H1 (cell line): Measurements from ENCODE around the gene NDUFS5. TPM values are rescaled to one million over a fixed set of nuclear protein-coding genes. Genes with fewer than 3 reads are reported as not detected.

Experiments
- CTCF ChIA-PET: fragments of 300-600 bp; sonication (Branson Sonifier 250); formaldehyde crosslinking; loops from one replicate; lab custom pipeline; 2021; ENCODE audit not compliant: partially characterized antibody; lab: Charles Lee
- POLR2A ChIA-PET: fragments of 300-600 bp; sonication (Branson Sonifier 250); formaldehyde crosslinking; loops from one replicate; lab custom pipeline; 2021; ENCODE audit warnings: inconsistent platforms; ENCODE audit not compliant: partially characterized antibody; lab: Charles Lee
- DNase-seq, 2 experiments: peaks; one replicate each; pipeline versions ENCODE4 v3.0.0 to v3.0.0-alpha.2; 2010 to 2022; ENCODE audit warnings: low spot score in 2 of 2, low read depth in 1 of 2, mixed read lengths in 1 of 2
- FAIRE-seq: peaks from 2 replicates; lab custom pipeline; 2011; peaks lifted over from hg19 to GRCh38; lab: Jason Lieb, UNC
- H2AFZ ChIP-seq: 2 replicates; pipeline ENCODE4 v1.8.1; 2012; ENCODE audit warnings: low read length, inconsistent platforms
- H2AK5ac ChIP-seq: 2 replicates; pipeline ENCODE4 v1.6.1; 2013; ENCODE audit warnings: low read depth, low read length
- H2BK120ac ChIP-seq: replicated peaks from 2 replicates; pipeline ENCODE3; 2013; ENCODE audit warnings: low read depth, low read length, inconsistent platforms
- H2BK12ac ChIP-seq: 2 replicates; pipeline ENCODE4 v1.6.1; 2013; ENCODE audit warnings: low read depth, low read length
- H2BK15ac ChIP-seq: 2 replicates; pipeline ENCODE4 v1.6.1; 2013; ENCODE audit warnings: low read length
- H2BK20ac ChIP-seq: 2 replicates; pipeline ENCODE4 v1.6.1; 2013; ENCODE audit warnings: low read length
- H2BK5ac ChIP-seq: 2 replicates; pipeline ENCODE4 v1.6.1; 2013; ENCODE audit warnings: low read depth, low read length
- H3K14ac ChIP-seq: 2 replicates; pipeline ENCODE4 v1.6.1; 2013; ENCODE audit warnings: inconsistent platforms; ENCODE audit not compliant: insufficient read length
- H3K18ac ChIP-seq: 2 replicates; pipeline ENCODE4 v1.6.1; 2013; ENCODE audit warnings: low read length; ENCODE audit errors: extremely low read depth
- H3K23ac ChIP-seq: 2 replicates; pipeline ENCODE4 v1.6.1; 2013; ENCODE audit warnings: inconsistent platforms; ENCODE audit not compliant: insufficient read length
- H3K23me2 ChIP-seq: 2 replicates; pipeline ENCODE4 v1.6.1; 2013; ENCODE audit warnings: low read depth, low read length
- H3K27ac ChIP-seq: 2 replicates; pipeline ENCODE4 v1.6.1; 2011; ENCODE audit warnings: low read depth, low read length, inconsistent platforms
- H3K27me3 ChIP-seq, 4 experiments: replicated peaks in 1 of 4; 1 replicate in 1 of 4; 2 replicates in 3 of 4; pipeline versions ENCODE4 v1.6.1 to v1.8.1; 2011 to 2013; ENCODE audit warnings: low read length in 3 of 4, mild to moderate bottlenecking in 3 of 4, inconsistent platforms in 2 of 4, mixed read lengths in 2 of 4, moderate library complexity in 1 of 4; ENCODE audit not compliant: control insufficient read depth in 3 of 4, insufficient read depth in 3 of 4; ENCODE audit errors: extremely low read depth in 1 of 4
- H3K36me3 ChIP-seq, 4 experiments: 2 replicates each; pipeline versions ENCODE4 v1.6.1 to v1.8.1; 2011 to 2013; ENCODE audit warnings: mild to moderate bottlenecking in 4 of 4, low read length in 3 of 4, moderate library complexity in 2 of 4, control low read depth in 1 of 4, inconsistent platforms in 1 of 4; ENCODE audit not compliant: insufficient read depth in 4 of 4, control insufficient read depth in 2 of 4
- H3K4ac ChIP-seq: replicated peaks from 2 replicates; pipeline ENCODE3; 2013; ENCODE audit warnings: low read length, low read depth, mixed read lengths, inconsistent platforms; ENCODE audit not compliant: insufficient read length
- H3K4me1 ChIP-seq, 4 experiments: replicated peaks in 1 of 4; 1 replicate in 1 of 4; 2 replicates in 3 of 4; pipeline versions ENCODE4 v1.6.1 to v1.8.1; 2011 to 2013; ENCODE audit warnings: low read length in 3 of 4, inconsistent platforms in 2 of 4, mixed read lengths in 1 of 4; ENCODE audit not compliant: insufficient read depth in 4 of 4, control insufficient read depth in 3 of 4
- H3K4me2 ChIP-seq, 2 experiments: 2 replicates each; pipeline versions ENCODE4 v1.6.1 to v1.8.1; 2011 to 2013; ENCODE audit warnings: low read depth in 2 of 2, low read length in 2 of 2, control low read depth in 1 of 2, inconsistent platforms in 1 of 2, mild to moderate bottlenecking in 1 of 2; ENCODE audit not compliant: insufficient read depth in 1 of 2
- H3K4me3 ChIP-seq, 4 experiments: fragments of 200-600, 300-600 bp in 1 of 4; sonication (generic), shearing (Covaris generic), sonication (Bioruptor Twin) in 1 of 4; 2 replicates each; pipeline versions ENCODE4 v1.5.1 to v1.8.1; 2011 to 2016; ENCODE audit warnings: low read length in 4 of 4, low read depth in 3 of 4, control low read depth in 2 of 4, inconsistent platforms in 2 of 4, mild to moderate bottlenecking in 2 of 4, mixed read lengths in 1 of 4, moderate library complexity in 1 of 4; ENCODE audit not compliant: insufficient read depth in 2 of 4; ENCODE audit errors: extremely low read depth in 1 of 4
- H3K56ac ChIP-seq: replicated peaks from 2 replicates; pipeline ENCODE3; 2013; ENCODE audit warnings: low read depth, mild to moderate bottlenecking, mixed read lengths, low read length, inconsistent platforms; ENCODE audit not compliant: insufficient read length
- H3K79me1 ChIP-seq: 2 replicates; pipeline ENCODE4 v1.6.1; 2013; ENCODE audit warnings: low read depth, low read length, control low read depth
- H3K79me2 ChIP-seq, 2 experiments: 2 replicates each; pipeline versions ENCODE4 v1.6.1 to v1.8.1; 2012 to 2013; ENCODE audit warnings: low read length in 2 of 2, mild to moderate bottlenecking in 2 of 2, inconsistent platforms in 1 of 2; ENCODE audit not compliant: insufficient read depth in 2 of 2, control insufficient read depth in 1 of 2
- H3K9ac ChIP-seq, 4 experiments: replicated peaks in 1 of 4; 1 replicate in 1 of 4; 2 replicates in 3 of 4; pipeline versions ENCODE4 v1.6.1 to v1.8.1; 2011 to 2013; ENCODE audit warnings: low read depth in 3 of 4, low read length in 3 of 4, control low read depth in 2 of 4, mild to moderate bottlenecking in 2 of 4, moderate library complexity in 2 of 4, inconsistent platforms in 1 of 4; ENCODE audit errors: extremely low read depth in 1 of 4
- H3K9me3 ChIP-seq, 2 experiments: 2 replicates each; pipeline versions ENCODE4 v1.6.1 to v1.8.1; 2012 to 2013; ENCODE audit warnings: mild to moderate bottlenecking in 2 of 2, moderate library complexity in 2 of 2, control low read depth in 1 of 2, inconsistent platforms in 1 of 2, low read depth in 1 of 2, low read length in 1 of 2, mixed read lengths in 1 of 2; ENCODE audit not compliant: insufficient read depth in 2 of 2
- H4K20me1 ChIP-seq, 2 experiments: replicated peaks in 1 of 2; 2 replicates each; pipeline versions ENCODE3 to v1.8.1; 2011 to 2013; ENCODE audit warnings: inconsistent platforms in 2 of 2, low read length in 2 of 2, mild to moderate bottlenecking in 1 of 2; ENCODE audit not compliant: insufficient read depth in 2 of 2, control insufficient read depth in 1 of 2
- H4K5ac ChIP-seq: 2 replicates; pipeline ENCODE4 v1.6.1; 2013; ENCODE audit warnings: low read length, low read depth, mixed read lengths, inconsistent platforms; ENCODE audit not compliant: insufficient read length
- H4K8ac ChIP-seq: 2 replicates; pipeline ENCODE4 v1.8.0; 2013; ENCODE audit warnings: mild to moderate bottlenecking, moderate library complexity, low read length, inconsistent platforms; ENCODE audit not compliant: insufficient read depth; ENCODE audit errors: extremely low read depth
- H4K91ac ChIP-seq: replicated peaks from 2 replicates; pipeline ENCODE3; 2013; ENCODE audit warnings: low read length, mixed read lengths, inconsistent platforms; ENCODE audit not compliant: insufficient read length
- BCL11A ChIP-seq, 2 experiments: IDR thresholded peaks; one replicate each; pipeline ENCODE4 v1.6.1; 2011; ENCODE audit warnings: low read depth in 2 of 2, low read length in 2 of 2, mild to moderate bottlenecking in 2 of 2
- HDAC2 ChIP-seq, 2 experiments: fragments of 300-600 bp in 1 of 2; sonication (generic) in 1 of 2; IDR thresholded peaks; 2 replicates each; pipeline ENCODE4 v1.6.1; 2011 to 2012; ENCODE audit warnings: low read depth in 2 of 2, low read length in 2 of 2, mild to moderate bottlenecking in 2 of 2, moderate library complexity in 2 of 2, borderline replicate concordance in 1 of 2, inconsistent platforms in 1 of 2
- KDM4A ChIP-seq: IDR thresholded peaks from one replicate; pipeline ENCODE4 v1.7.1; 2012; ENCODE audit warnings: low read depth, mild to moderate bottlenecking, moderate library complexity, low read length, inconsistent platforms; ENCODE audit not compliant: severe bottlenecking
- SAP30 ChIP-seq: fragments of 300-600 bp; sonication (generic); IDR thresholded peaks from 2 replicates; pipeline ENCODE4 v1.7.1; 2012; ENCODE audit warnings: low read length, moderate library complexity, mild to moderate bottlenecking, inconsistent platforms; ENCODE audit not compliant: insufficient read depth, insufficient replicate concordance
- ZNF274 ChIP-seq: IDR thresholded peaks from 2 replicates; pipeline ENCODE4 v1.7.0; 2012; ENCODE audit warnings: low read length, borderline replicate concordance; ENCODE audit errors: extremely low read depth
- WGBS, 2 experiments: shearing (Covaris generic) in 1 of 2; methylation state at CpG; one replicate each; pipeline versions ENCODE4 v1.1.6 to v1.1.7; 2013 to 2015; ENCODE audit warnings: low lambda C conversion rate in 2 of 2, mixed read lengths in 2 of 2, inconsistent platforms in 1 of 2, low coverage in 1 of 2, missing lambda C conversion rate in 1 of 2; ENCODE audit not compliant: insufficient replicate concordance in 2 of 2, insufficient coverage in 1 of 2, insufficient read length in 1 of 2; ENCODE audit errors: extremely low coverage in 1 of 2, missing lambda C conversion rate in 1 of 2; 5-methylcytosine and 5-hydroxymethylcytosine counted together
- polyA plus RNA-seq, 7 experiments: library from polyadenylated mRNA; depleted of rRNA in 3 of 7; stranded (reverse) in 5 of 7; unstranded in 2 of 7; fragments of >200 nt in 5 of 7; fragments of 200-250 nt in 2 of 7; gene quantifications; 1 replicate in 5 of 7; 2 replicates in 1 of 7; 4 replicates in 1 of 7; pipeline versions ENCODE4 v1.2.1 to v1.2.3, GENCODE V29; 2011 to 2013; ENCODE audit warnings: missing spikeins in 2 of 7, mixed read lengths in 2 of 7
- total RNA-seq: library from RNA; stranded (reverse); fragmentation: NEBNext Ultra II Directional; extraction: Animal tissue kit (Norgen Biotek cat#: 25700); gene quantifications from 2 replicates; pipeline ENCODE4 v1.2.1, GENCODE V29; 2021
- TF ChIP-seq, protein P1 (sequence below): IDR thresholded peaks from 2 replicates; pipeline ENCODE4 v1.6.1; 2011; ENCODE audit warnings: low read length, improper control_type of control experiment

The NDUFS5 gene
- total and polyA plus RNA-seq, 2 of the 8 experiments (the other 6 are each of a cell fraction or from before 2014, with no cell fraction given), result 435 to 835 TPM

DNA sequence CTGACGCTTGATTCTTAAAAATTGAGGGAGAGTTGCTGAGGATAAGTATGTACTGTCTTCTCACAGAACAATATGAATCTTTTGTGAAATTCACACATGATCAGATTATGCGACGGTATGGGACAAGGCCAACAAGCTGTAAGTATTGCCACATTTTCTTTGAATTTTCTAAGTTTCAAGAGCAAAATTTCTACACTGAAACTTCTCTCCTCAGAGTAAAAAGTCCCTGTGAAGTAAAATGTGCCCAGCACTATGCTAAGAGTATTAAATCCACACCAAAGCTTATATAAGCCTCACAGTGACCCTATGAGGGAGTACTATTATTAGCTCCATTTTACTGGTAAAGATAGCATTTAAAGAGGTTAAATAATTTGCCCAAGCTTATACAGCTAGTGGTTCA lies 22.9 kb upstream of the NDUFS5 start:
- Histone ChIP-seq H2BK12ac (no peak overlapping the region), H4K5ac (no peak overlapping the region), H2BK5ac (no peak overlapping the region), H3K14ac (no peak overlapping the region), H4K20me1 (peaks cover 11 to 25% of the 10 kb centered on the region in 2 experiments), H3K79me1 (no peaks in the 10 kb centered on the region), H3K23me2 (no peaks in the 10 kb centered on the region), H2BK120ac (no peak overlapping the region), H2BK20ac (no peak overlapping the region), H3K9ac (no peak overlapping the region), H3K36me3 (peaks cover 26 to 97% (median 73%) of the 10 kb centered on the region in 4 experiments), H3K4ac (no peak overlapping the region), H4K8ac (no peak overlapping the region), H4K91ac (no peak overlapping the region), H3K23ac (no peak overlapping the region), H3K27ac (no peak overlapping the region), H3K56ac (no peak overlapping the region), H3K79me2 (peaks cover 0 to 32% of the 10 kb centered on the region in 2 experiments; a peak in 2 of 4 replicates), H2BK15ac (no peak overlapping the region), H3K4me2 (no peak overlapping the region), H3K9me3 (no peaks in the 10 kb centered on the region), H3K18ac (no peak overlapping the region), H3K27me3 (no peaks in the 10 kb centered on the region), H3K4me1 (peaks cover 0 to 10% (median 9%) of the 10 kb centered on the region in 4 experiments), H2AFZ (no peak overlapping the region), H3K4me3 (no peak overlapping the region), H2AK5ac (no peak overlapping the region)
- TF ChIP-seq SAP30 (no peak), BCL11A (IDR thresholded peaks at IDR 0.05; ENCODE audit: low read depth in 2 of 2, low read length in 2 of 2) (no peak), KDM4A (no peak), HDAC2 (IDR thresholded peaks at IDR 0.05; ENCODE audit: borderline replicate concordance in 1 of 2, low read depth in 2 of 2, low read length in 2 of 2) (no peak), ZNF274 (no peak)
- TF ChIP-seq, protein P1, sequence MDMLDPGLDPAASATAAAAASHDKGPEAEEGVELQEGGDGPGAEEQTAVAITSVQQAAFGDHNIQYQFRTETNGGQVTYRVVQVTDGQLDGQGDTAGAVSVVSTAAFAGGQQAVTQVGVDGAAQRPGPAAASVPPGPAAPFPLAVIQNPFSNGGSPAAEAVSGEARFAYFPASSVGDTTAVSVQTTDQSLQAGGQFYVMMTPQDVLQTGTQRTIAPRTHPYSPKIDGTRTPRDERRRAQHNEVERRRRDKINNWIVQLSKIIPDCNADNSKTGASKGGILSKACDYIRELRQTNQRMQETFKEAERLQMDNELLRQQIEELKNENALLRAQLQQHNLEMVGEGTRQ, result no peak
- FAIRE-seq (peak; percentile 42), DNase-seq (no peak)
- WGBS, 2 experiments, result 94% methylated on average over 3 of the region's 3 CpGs; no CpG with 5 or more reads in 1 of the 2 experiments
- ChIA-PET POLR2A (interaction anchor here (0.7 to 11.1 kb wide), 14 partner anchors 7 to 142 kb away, joined by 3 to 182 read pairs (median 4); partner anchors contain the start of gene NDUFS5), CTCF (interaction anchor here (1.1 kb wide), 2 partner anchors 15 to 188 kb away, joined by 3 to 4 read pairs; no protein-coding TSS in a partner anchor)
